ENCODE data around the gene CSF1R.
"Not testable (repeated sequence)": the region's sequence is repeated elsewhere in the genome, so short reads cannot be mapped to it uniquely, and the experiment has no call there.

CSF1R gene

DNA sequence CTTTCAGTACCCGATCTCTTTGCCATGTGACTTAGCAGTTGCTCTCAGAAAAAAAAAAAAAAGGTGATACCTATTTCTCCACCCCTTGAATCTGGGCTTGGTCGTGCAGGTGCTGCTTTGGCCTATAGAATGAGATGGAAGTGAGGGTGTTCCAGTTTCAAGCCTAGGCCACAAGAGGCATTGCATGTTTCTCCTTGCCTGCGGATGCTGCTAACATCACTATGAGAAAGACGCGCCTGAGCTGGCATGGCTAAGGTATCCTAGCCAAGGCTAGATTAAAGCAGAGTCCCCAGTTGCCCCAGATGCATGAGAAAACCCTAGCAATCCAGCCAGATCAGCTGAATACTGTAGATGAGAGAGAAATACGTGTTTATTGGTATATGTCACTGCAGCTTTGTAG lies 14.7 kb upstream of the CSF1R start:
- H3K4me3 ChIP-seq (ENCODE audit: low read length), result no peak overlapping the region
- TF ChIP-seq, protein P1, sequence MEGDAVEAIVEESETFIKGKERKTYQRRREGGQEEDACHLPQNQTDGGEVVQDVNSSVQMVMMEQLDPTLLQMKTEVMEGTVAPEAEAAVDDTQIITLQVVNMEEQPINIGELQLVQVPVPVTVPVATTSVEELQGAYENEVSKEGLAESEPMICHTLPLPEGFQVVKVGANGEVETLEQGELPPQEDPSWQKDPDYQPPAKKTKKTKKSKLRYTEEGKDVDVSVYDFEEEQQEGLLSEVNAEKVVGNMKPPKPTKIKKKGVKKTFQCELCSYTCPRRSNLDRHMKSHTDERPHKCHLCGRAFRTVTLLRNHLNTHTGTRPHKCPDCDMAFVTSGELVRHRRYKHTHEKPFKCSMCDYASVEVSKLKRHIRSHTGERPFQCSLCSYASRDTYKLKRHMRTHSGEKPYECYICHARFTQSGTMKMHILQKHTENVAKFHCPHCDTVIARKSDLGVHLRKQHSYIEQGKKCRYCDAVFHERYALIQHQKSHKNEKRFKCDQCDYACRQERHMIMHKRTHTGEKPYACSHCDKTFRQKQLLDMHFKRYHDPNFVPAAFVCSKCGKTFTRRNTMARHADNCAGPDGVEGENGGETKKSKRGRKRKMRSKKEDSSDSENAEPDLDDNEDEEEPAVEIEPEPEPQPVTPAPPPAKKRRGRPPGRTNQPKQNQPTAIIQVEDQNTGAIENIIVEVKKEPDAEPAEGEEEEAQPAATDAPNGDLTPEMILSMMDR (conservative IDR thresholded peaks at IDR 0.05; ENCODE audit: low read length), result no peak
- no peak for DNase-seq (ENCODE audit: low read depth)

DNA sequence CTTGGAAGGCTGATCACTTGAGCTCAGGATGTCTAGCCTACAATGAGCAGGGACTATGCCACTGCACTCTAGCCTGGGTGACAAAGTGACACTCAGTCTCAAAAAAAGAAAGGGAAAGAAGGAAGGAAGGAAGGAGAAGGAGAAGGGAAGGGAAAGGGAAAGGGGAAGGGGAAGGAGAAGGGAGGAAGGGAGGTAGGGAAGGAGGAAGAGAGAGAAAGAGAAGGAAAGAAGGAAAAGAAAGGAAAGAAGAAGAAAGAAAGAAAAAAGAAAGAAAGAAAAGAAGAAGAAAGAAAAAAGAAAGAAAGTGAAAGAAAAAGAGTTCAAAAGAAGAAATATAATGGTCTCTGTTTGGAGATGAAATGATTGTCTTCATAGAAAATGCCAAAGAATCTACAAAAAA lies 10.8 kb upstream of the CSF1R start:
- no peak for DNase-seq (ENCODE audit: low read depth)
- TF ChIP-seq, protein P1 (conservative IDR thresholded peaks at IDR 0.05; ENCODE audit: low read length), result no peak

DNA sequence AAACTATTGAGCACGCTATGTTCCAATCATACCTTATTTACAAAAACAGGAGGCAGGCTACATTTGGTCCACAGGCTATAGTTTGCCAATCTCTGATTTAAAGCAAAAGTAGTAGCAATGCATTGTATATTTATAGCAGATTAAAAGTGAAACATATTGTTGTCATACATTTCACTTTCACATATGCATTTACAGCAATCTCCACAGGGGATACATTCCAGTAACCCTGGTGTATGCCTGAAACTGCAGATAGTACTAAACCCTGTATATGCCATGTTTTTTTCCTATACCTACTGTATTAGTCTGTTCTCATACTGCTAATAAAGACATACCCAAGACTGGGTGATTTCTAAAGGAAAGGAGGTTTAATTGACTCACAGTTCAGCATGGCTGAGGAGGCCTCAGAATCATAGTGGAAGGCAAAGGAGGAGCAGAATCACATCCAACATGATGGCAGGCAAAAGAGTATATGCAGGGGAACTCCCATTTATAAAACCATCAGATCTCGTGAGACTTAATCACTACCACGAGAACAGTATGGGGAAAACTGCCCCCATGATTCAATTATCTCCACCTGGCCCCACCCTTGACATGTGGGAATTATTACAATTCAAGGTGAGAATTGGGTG lies 5.9 kb upstream of the CSF1R start:
- H3K4me3 ChIP-seq (ENCODE audit: low read length), result no peak overlapping the region
- TF ChIP-seq, protein P1 (conservative IDR thresholded peaks at IDR 0.05; ENCODE audit: low read length), result no peak
- no peak for DNase-seq (ENCODE audit: low read depth)

More for the DNA sequence above, 10.8 kb upstream of the CSF1R start:
- no peak overlapping the region for H3K4me3 ChIP-seq (ENCODE audit: low read length)

DNA sequence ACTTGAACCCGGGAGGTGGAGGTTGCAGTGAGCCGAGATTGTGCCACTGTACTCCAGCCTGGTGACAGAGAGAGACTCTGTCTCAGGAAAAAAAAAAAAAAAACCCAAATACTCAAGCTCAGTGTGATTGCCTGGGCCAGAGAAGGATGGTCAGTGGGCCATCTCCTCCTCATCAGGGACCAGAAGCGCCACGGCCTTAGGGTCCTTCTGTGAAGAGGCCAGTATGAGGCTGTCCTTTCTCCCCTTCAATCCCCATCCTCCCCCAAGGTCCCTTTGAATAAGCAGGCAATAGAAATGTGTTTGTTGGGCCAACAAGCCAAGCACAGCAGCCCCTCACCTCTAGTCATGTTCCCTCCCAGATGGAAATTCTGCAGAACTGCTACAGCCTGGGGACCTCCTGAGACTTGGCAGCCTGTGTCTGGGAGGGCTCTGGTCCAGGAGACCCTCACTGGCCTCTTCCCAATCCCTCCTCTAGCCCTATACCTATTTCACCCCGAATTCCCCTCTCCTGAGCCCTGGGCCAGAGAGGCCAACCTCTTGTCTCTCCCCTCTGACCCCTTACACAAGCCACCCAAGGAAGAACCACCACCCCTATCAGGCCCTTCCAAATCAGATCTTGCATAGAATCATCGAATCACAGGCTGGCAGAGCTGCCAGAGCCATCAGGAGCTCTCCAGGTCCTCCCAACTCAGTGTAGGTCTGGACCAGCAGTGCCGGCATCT lies 1.0 kb downstream of the CSF1R start:
- no peak overlapping the region for H3K4me3 ChIP-seq (ENCODE audit: low read length)
- DNase-seq (ENCODE audit: low read depth), result no peak
- TF ChIP-seq, protein P1 (conservative IDR thresholded peaks at IDR 0.05; ENCODE audit: low read length), result no peak

DNA sequence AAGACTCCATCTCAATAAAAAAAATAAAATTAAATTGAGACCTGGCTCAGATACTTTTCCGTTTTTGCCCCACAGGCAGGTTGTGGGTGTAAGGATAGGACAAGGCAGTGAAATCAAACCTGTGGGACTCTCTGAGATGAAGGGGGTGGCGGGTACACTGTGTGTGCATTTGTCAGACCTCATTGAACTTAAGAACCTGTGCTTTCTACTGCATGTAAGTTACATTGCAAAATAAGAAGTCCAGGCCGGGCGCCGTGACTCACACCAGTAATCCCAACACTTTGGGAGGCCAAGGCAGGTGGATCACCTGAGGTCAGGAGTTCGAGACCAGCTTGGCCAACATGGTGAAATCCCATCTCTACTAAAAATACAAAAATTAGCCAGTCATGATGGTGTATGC lies 1.6 kb downstream of the CSF1R start:
- H3K4me3 ChIP-seq (ENCODE audit: low read length); DNase-seq (ENCODE audit: low read depth): not testable (repeated sequence)

DNA sequence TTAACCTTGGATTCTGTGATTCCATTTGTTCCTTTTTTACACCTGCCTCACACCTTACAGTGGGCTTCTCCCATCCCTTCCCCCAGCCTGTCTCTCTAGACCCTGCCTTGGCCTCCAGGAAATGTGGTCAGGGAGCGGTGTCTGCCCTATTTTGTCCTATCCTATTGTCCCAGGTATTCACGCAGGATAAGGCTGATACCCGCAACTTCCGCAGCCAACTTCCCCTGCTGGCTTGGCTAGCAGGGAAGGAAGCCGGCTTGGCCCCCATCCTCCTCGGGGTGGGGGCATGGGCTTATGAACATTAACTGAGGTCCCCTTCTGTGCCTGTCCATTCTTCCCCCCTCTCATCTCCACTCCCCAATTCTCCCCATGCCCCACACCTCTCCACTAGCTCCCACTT lies 3.5 kb downstream of the CSF1R start:
- TF ChIP-seq, protein P1 (conservative IDR thresholded peaks at IDR 0.05; ENCODE audit: low read length), result no peak
- no peak for DNase-seq (ENCODE audit: low read depth)
- H3K4me3 ChIP-seq (ENCODE audit: low read length), result no peak overlapping the region

DNA sequence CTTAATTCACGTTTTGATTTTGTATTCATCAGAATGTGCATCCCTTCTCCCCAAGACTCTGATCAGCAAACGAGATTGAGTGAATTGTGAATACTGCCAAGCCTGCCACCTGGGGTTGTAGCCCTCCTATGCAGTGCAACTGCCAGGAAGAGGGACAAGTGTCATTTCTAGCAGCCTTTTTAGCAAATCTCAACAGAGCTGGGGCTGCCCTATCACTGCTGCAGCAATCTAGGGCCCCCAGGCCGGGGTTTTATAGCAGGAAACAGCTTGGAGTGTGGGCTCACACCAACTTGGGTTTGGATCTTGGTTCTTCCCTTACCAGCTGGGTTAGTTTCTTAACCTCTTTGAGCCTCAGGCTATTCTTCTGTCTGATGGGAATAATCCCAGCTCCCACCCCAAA lies 4.0 kb downstream of the CSF1R start:
- no peak for DNase-seq (ENCODE audit: low read depth)
- no peak overlapping the region for H3K4me3 ChIP-seq (ENCODE audit: low read length)

More for the DNA sequence above, 4.0 kb downstream of the CSF1R start:
- TF ChIP-seq, protein P1 (conservative IDR thresholded peaks at IDR 0.05; ENCODE audit: low read length), result no peak
